ENCODE data around the gene ASB14. TPM values are rescaled to one million over a fixed set of nuclear protein-coding genes. Genes with fewer than 3 reads are reported as not detected.

The ASB14 gene
- polyA plus RNA-seq, 4 donors, result 0.49 to 1.2 (median 0.73) TPM

DNA sequence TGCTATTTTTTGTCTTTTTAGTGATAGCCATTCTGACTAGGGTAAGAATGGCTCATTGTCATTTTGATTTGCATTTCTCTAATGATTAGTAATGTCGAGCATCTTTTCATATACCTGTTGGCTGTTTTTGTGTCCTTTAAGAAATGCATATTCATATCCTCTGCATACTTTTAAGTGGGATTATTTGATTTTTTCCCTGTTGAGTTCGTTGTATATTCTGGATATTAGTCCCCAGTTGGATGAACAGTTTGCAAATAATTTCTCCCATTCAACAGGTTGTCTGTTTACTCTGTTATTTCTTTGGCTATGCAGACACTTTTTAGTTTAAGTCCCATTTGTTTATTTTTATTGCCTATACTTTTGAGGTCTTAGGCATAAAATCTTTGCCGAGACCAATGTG lies 30.6 kb downstream of the ASB14 start:
- DNase-seq (ENCODE audit: low read depth in 4 of 4, low spot score in 3 of 4), result no peak

DNA sequence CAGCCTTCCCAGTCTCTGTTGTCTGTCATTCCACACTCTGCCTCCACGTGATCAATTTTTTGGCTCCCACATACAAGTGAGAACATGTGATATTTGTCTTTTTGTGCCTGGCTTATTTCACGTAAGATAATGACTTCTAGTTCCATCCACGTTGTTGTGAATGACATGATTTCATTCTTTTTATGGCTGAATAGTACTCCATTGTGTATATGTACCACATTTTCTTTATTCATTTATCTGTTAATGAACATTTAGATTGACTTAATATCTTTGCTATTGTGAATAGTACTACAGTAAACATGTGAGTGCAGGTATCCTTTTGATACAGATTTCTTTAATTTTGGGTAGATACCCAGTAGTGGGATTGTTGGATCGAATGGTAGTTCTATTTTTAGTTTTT lies 31.4 kb downstream of the ASB14 start:
- no peak for DNase-seq (ENCODE audit: low read depth in 4 of 4, low spot score in 3 of 4)

DNA sequence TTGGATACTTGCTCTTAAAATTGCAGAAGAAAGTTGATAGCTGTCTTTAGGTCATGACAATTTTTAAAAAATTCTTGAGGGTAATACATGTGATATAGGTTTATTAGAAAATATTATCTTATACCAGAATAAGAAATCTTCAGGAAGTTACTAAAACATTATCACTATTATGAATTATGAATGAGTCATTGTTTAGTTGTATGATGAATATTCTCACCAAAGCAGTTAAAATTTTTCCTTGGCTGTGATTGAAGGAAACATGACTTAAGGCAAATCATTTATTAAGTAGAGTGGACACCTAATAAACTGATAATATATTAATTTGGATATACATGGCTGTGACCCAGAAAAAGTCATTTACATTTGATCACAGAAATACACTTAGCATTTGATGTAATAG lies 34.8 kb downstream of the ASB14 start:
- DNase-seq (ENCODE audit: low read depth in 4 of 4, low spot score in 3 of 4), result no peak

DNA sequence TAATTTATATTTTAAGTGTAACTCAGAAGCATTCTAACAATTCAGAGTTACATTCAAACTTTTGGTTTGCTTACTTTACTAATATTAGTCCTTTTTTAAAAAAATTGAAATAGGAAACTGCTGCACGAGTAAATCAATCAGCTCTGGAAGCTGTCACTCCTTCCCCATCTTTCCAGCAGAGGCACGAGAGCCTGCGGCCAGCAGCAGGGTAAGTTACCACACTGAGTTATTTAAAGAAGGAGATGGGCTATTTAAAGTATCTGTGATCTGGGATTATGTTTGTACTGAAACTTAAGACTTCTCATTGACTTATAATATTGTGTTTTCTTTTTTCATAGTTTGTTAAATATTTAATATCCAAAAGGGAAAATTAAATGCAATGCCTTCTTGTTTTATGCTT lies 35.6 kb downstream of the ASB14 start:
- DNase-seq (ENCODE audit: low read depth in 4 of 4, low spot score in 3 of 4), result no peak

DNA sequence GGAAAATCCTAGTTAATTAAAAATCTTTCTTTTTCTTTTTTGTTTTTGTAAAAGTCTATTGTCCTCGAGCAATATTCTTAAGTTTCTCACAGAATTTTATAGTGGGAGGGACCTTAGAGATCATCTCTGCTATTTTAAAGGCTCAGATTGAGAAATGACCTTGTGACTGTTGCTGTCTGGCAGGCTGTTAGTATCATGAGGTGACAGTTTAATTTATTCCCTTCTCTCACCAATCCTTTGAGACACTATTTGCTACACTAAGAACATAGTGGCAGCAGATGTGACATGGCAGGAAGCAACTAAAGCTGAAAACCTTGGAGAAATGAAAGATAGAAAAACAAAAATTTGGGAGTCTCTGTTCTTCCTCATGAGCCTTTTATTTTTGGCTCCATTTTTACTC lies 40.1 kb downstream of the ASB14 start:
- DNase-seq (ENCODE audit: low read depth in 4 of 4, low spot score in 3 of 4), result no peak

DNA sequence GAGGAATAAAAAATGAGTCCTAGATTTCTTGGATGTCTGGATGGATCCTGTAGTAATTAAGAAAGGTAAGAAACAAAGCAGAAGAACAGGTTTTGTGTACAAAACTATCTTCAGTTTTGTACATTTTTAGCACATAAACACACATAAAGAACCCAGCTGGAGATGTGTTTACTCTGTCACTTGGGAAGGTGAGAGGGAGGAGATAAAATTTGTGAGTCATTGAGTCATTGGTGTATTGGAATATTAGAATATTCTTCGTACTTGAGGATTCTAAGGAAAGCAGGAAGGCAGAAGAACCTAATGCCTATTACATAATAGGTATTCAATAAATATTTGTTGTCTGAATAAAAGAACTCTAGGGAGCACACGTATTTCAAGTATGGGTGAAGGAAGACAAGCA lies 47.5 kb downstream of the ASB14 start:
- no peak for DNase-seq (ENCODE audit: low read depth in 4 of 4, low spot score in 3 of 4)

DNA sequence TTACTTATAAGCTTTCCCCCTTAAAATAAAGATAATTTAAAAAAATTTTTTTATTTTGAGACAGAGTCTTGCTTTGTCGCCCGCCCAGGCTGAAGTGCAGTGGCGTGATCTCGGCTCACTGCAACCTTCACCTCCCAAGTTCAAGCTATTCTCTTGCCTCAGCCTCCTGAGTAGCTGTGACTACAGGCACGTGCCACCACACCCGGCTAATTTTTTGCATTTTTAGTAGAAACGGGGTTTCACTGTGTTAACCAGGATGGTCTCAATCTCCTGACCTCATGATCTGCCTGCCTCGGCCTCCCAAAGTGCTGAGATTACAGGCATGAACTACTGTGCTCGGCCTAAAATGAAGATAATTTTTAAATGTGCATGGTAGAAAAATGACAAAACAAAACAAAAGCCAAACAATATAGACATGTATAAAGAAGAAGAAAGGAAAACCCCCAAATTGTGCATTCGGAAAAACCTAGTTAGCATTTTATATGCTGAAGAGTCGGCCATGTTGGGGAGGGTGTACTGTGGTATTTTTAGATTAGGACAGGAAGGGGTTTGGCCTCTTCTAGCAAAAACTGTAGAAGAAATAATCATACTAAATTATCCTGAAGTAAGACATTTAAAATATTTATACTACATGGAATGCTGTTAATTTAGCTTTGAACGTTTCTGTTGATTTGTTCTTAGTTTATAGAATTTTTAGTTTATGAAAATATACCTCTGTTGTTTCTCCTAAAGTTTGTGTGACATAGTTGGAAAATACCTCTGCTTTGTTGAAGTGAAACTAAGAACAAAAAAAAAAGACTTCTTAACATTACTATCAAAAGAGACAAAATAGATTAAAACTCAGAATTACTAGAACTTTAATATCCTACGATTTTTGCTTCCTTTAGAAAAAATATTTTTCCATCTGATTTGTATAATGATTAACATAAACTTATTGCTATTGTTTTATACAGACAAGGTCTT lies 57.6 kb downstream of the ASB14 start:
- DNase-seq (ENCODE audit: low read depth in 4 of 4, low spot score in 3 of 4), result no peak

DNA sequence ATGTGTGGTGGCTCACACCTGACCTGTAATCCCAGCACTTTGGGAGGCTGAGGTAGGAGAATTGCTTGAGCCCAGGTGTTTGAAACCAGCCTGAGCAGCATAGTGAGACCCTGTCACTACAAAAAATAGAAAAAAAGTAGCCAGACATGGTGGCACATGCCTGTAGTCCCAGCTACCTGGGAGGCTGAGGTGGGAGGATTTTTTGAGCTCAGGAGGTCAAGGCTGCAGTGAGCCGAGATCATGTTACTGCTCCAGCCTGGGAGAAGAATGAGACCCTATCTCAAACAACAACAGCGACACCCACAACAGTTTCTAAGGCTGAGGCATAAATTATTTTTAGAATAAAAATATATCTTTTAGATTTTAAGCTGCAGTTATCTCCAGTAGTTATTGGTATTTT lies 58.7 kb downstream of the ASB14 start:
- DNase-seq (ENCODE audit: low read depth in 4 of 4, low spot score in 3 of 4), result no peak

DNA sequence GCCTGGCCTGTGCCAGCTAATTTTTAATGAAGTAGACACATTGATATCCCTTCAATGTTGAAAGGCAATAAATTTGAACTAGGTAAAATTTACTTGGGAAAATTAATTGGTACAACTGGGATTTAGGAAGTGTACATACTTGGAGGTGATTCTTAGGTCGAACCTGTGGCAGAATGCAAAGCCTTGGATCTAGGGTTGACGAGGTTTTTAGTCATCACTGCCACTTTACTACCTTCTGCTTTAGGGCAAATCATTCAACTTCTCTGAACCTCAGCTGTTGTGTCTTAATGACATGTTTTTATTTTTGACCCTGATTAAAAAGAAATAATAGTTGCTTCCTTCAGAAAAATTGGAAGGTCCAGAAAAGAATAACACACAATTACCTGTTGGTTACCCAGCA lies 62.5 kb downstream of the ASB14 start:
- DNase-seq (ENCODE audit: low read depth in 4 of 4, low spot score in 3 of 4), result no peak

DNA sequence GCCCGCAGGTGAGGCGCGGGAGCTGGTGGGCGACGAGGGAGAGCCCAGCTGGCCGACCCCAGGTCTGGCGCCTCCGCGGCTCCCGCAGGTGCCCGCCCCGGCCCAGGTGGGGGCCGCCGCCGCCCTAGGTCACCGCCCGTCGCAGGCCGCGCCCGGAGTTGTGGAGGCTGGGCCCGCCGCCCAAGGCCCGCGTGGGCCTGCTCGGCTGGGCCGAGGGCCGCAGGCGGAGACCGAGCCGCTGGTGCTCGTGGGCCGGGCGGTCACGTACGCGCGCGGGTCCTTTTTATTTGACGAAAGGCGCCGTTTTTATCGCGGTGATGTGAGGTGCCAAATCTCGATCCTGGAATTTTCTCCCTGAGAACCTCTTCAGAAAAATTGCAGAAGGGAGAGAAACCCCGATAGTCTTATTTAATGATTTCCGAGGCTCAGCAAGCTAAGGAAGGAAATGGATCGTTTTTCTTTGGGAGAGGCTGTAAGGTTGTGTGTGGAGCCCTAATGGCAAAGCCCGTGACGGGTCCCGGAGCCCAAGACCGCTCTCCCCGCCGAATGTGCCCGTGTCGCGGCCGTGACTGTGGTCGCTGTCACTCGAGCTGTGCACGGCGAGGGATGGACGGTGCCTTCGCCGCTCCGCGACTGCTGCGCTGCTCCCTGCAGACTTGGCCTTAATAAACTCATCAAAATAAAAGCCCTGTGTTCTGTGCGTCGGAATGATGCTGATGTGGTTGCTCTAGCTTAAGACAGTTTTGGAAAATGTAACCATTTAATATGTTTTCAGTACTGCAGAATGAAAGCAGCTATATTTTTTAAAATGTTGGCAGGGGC lies 64.3 kb downstream of the ASB14 start:
- DNase-seq (ENCODE audit: low read depth in 4 of 4, low spot score in 3 of 4), result peak in 3 of 4 donors; percentile 34 to 54 (median 53)

DNA sequence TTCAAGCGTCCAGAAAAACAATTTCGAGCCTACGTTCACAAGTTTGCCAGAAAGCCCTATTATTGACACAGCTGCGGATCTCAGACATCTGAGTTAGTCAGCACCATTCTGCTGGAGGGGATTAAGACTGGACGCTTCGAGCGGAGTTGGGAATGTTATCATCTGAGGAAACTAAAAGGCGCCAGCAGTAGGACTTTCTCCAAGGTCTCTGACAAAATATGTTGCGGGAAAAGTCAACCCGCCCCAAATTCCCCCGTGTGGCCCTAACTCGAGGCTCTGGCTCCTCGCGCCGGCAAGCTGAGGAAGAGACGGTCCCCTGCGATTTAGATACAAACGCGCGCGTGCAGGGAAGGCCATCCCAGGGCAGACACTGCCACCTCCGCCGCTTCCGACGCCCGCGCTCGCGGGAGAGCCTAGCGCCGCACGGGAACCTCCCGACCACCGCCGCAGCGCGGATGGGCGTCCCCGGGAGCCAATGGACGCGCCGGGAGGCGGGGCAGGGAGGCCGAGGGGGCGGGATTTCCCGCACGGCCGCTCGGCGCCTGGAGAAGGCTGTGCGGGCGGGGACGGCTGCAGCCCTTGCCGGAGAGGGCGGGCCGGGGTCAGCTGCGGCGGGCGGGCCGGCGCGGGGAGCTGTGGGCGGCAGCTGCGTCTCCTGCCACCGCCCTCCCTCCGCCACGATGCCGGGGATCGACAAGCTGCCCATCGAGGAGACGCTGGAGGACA lies 65.1 kb downstream of the ASB14 start, which contains the start of gene APPL1:
Gene APPL1, plus strand, starts transcription at position 526 of the 726 bp plus-strand sequence. Its CDS starts 155 bp downstream, at position 681.
- DNase-seq (ENCODE audit: low read depth in 4 of 4, low spot score in 3 of 4), result peak; percentile 87 to 90 (median 88)

DNA sequence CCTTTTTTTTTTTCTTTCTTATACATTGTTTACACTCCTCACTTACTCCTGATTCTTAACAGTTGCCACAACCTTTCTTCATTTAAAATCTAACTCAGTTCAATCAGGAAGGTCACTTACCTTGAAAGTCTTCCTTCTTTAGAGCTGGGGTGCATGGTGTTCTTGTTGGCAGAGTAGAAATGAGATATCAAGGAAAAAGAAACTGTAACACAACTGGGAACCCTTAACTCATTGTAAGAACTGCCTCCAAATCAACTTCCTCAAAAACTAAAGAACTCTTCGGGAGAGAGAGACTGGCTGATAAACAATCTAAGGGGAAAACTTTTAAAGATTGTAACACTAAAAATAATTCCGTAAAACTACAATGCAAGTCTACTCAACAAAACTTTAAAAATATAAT lies 66.3 kb downstream of the ASB14 start:
- DNase-seq (ENCODE audit: low read depth in 4 of 4, low spot score in 3 of 4), result no peak

DNA sequence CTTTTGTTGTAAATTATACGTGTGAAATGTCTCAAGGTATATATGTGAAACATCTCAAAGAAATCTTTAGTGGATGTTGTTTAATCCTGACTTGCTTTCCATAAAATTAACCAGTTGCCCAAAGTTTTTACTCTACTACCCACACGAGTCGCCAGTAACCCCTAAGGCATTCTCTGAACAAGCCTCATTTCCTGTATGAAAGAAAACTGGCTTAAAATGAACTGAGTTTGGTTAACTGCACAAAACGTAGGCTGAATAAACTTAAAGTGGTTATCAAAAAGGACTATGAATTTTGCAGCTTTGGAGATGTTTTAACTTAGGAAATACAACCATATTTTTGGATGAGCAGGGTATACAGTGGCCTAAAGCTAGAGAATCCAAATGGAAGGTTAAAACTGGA lies 67.6 kb downstream of the ASB14 start:
- no peak for DNase-seq (ENCODE audit: low read depth in 4 of 4, low spot score in 3 of 4)

DNA sequence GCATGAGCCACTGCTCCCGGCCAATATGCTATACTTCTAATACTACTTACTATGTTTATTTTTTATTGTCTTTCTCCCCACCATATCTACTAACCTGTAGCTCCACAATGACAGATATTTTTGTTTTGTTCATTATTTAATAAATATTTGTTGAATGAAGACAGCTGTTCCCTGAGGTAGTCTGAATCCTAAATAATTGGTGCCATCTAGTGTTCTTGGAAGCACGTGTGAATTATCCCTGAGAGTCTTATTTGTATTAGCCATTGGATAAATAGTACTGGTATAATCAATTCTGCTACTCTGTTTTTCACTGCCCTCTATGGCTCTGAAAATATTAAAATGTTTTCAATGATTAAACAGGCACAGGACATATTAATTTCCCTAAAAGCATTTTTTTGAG lies 70.6 kb downstream of the ASB14 start:
- DNase-seq (ENCODE audit: low read depth in 4 of 4, low spot score in 3 of 4), result no peak

Other genes starting within 250 kb of the ASB14 start
- under 1 TPM in 2 of 4 donors, not detected in 2; 0.09 to 0.15 TPM for gene SPATA12, start 232.0 kb downstream of the ASB14 start, polyA plus RNA-seq (ENCODE audit: insufficient read length in 4 of 4)
- 10 to 100 TPM; 47.5 to 86.5 (median 56.1) TPM for gene IL17RD, start 127.3 kb downstream of the ASB14 start, polyA plus RNA-seq (ENCODE audit: insufficient read length in 4 of 4)
- 1 to 10 TPM; 2.8 to 4.8 (median 3.5) TPM for gene HESX1, start 92.7 kb downstream of the ASB14 start, polyA plus RNA-seq (ENCODE audit: insufficient read length in 4 of 4)
- gene APPL1, start 65.0 kb downstream of the ASB14 start, polyA plus RNA-seq (ENCODE audit: insufficient read length in 4 of 4), result 10 to 100 TPM; 43.7 to 58.0 (median 48.6) TPM